ENCODE measurements around the gene ADH1C. TPM values are rescaled to one million over a fixed set of nuclear protein-coding genes. Genes with fewer than 3 reads are reported as not detected.
"Not testable (repeated sequence)": the region's sequence is repeated elsewhere in the genome, so short reads cannot be mapped to it uniquely, and the experiment has no call there.

ADH1C gene
- total RNA-seq, 1 donor from 2014 or later: not detected

GRCh38 chr4:99321241-99322191 is 31.0 kb downstream of the ADH1C start, which contains the start of gene ADH1B:
TSS of gene ADH1B (minus strand) at chr4:99321401. CDS start at chr4:99321331, 70 bp downstream.
- H3K27ac Mint-ChIP-seq (ENCODE audit: unreplicated experiment): no peak within 1 kb of the TSS
- no peaks in the 10 kb centered on the region for H3K27me3 Mint-ChIP-seq (ENCODE audit: unreplicated experiment)

GRCh38 chr4:99317811-99318210 is 34.7 kb downstream of the ADH1C start:
- DNase-seq; H3K4me3 Mint-ChIP-seq (ENCODE audit: unreplicated experiment); H3K27me3 Mint-ChIP-seq (ENCODE audit: unreplicated experiment); H3K27ac Mint-ChIP-seq (ENCODE audit: unreplicated experiment); H3K36me3 Mint-ChIP-seq (ENCODE audit: unreplicated experiment); H3K4me1 Mint-ChIP-seq (ENCODE audit: low read depth, unreplicated experiment); H3K9me3 Mint-ChIP-seq (ENCODE audit: unreplicated experiment): not testable (repeated sequence)

More at GRCh38 chr4:99321241-99322191, 31.0 kb downstream of the ADH1C start, which contains the start of gene ADH1B:
- Mint-ChIP-seq H3K9me3 (ENCODE audit: unreplicated experiment) (no peaks in the 10 kb centered on the region), H3K36me3 (ENCODE audit: unreplicated experiment) (no peaks in the 10 kb centered on the region), H3K4me3 (ENCODE audit: unreplicated experiment) (no peak within 1 kb of the TSS), H3K4me1 (ENCODE audit: low read depth, unreplicated experiment) (no peaks in the 10 kb centered on the region)
- no peak for TF ChIP-seq CTCF (IDR thresholded peaks at IDR 0.05; ENCODE audit: partially characterized antibody, unreplicated experiment)
- DNase-seq: no peak

GRCh38 chr4:99317354-99317753 is 35.2 kb downstream of the ADH1C start:
- H3K27ac Mint-ChIP-seq (ENCODE audit: unreplicated experiment): no peak overlapping the region
- no peaks in the 10 kb centered on the region for H3K27me3 Mint-ChIP-seq (ENCODE audit: unreplicated experiment)
- TF ChIP-seq CTCF (IDR thresholded peaks at IDR 0.05; ENCODE audit: partially characterized antibody, unreplicated experiment): no peak
- no peaks in the 10 kb centered on the region for H3K9me3 Mint-ChIP-seq (ENCODE audit: unreplicated experiment)
- H3K36me3 Mint-ChIP-seq (ENCODE audit: unreplicated experiment): no peaks in the 10 kb centered on the region
- no peak for DNase-seq
- H3K4me3 Mint-ChIP-seq (ENCODE audit: unreplicated experiment): no peak overlapping the region
- no peaks in the 10 kb centered on the region for H3K4me1 Mint-ChIP-seq (ENCODE audit: low read depth, unreplicated experiment)

- Mint-ChIP-seq H3K9me3 (ENCODE audit: unreplicated experiment) (no peaks in the 10 kb centered on the region), H3K36me3 (ENCODE audit: unreplicated experiment) (no peaks in the 10 kb centered on the region), H3K4me3 (ENCODE audit: unreplicated experiment) (no peak overlapping the region), H3K4me1 (ENCODE audit: low read depth, unreplicated experiment) (no peaks in the 10 kb centered on the region), H3K27me3 (ENCODE audit: unreplicated experiment) (no peaks in the 10 kb centered on the region), H3K27ac (ENCODE audit: unreplicated experiment) (no peak overlapping the region)
- TF ChIP-seq CTCF (IDR thresholded peaks at IDR 0.05; ENCODE audit: partially characterized antibody, unreplicated experiment): no peak
- no peak for DNase-seq
Observed at GRCh38 chr4:99315839-99316238, 36.7 kb downstream of the ADH1C start.

GRCh38 chr4:99314211-99314610 is 38.3 kb downstream of the ADH1C start:
- H3K4me1 Mint-ChIP-seq (ENCODE audit: low read depth, unreplicated experiment): no peaks in the 10 kb centered on the region
- H3K27ac Mint-ChIP-seq (ENCODE audit: unreplicated experiment): no peak overlapping the region
- no peak overlapping the region for H3K4me3 Mint-ChIP-seq (ENCODE audit: unreplicated experiment)
- no peaks in the 10 kb centered on the region for H3K27me3 Mint-ChIP-seq (ENCODE audit: unreplicated experiment)
- no peak for DNase-seq
- H3K36me3 Mint-ChIP-seq (ENCODE audit: unreplicated experiment): no peaks in the 10 kb centered on the region
- no peak for TF ChIP-seq CTCF (IDR thresholded peaks at IDR 0.05; ENCODE audit: partially characterized antibody, unreplicated experiment)
- H3K9me3 Mint-ChIP-seq (ENCODE audit: unreplicated experiment): no peaks in the 10 kb centered on the region

Data from glutamatergic neuron (in vitro differentiated cells).